Right lobe of liver (tissue), 6 donors: ENCODE results near the gene ARHGAP22. TPM values are rescaled to one million over a fixed set of nuclear protein-coding genes. Genes with fewer than 3 reads are reported as not detected.

Experiments used
- ATAC-seq, 4 donors: fragments of 200-7000 bp; cut with Tn5 transposase; one replicate each; pipeline ENCODE4 v1.9.1; 2020; ENCODE audit warnings: mild to moderate bottlenecking in 4 of 4, moderate library complexity in 4 of 4
- DNase-seq, 3 donors: peaks; one replicate each; pipeline ENCODE4 v3.0.0-alpha.2; 2020
- H3K27ac ChIP-seq, 3 donors: fragments of 200-600 bp; one replicate each; pipeline ENCODE4 v1.8.0; 2022
- H3K27me3 ChIP-seq, 2 donors: fragments of 200-600 bp; one replicate each; pipeline ENCODE4 v1.8.0; 2022
- H3K36me3 ChIP-seq, 4 donors: fragments of 200-600 bp; sonication (generic) in 1 of 4; one replicate each; pipeline versions ENCODE4 v1.5.1 to v1.8.0; 2017 to 2022; ENCODE audit warnings: control low read depth in 1 of 4
- H3K4me1 ChIP-seq, 4 donors: fragments of 200-600 bp; sonication (generic) in 1 of 4; one replicate each; pipeline versions ENCODE4 v1.5.1 to v1.8.0; 2017 to 2022; ENCODE audit warnings: control low read depth in 1 of 4
- H3K4me3 ChIP-seq, 3 donors: fragments of 200-600 bp; one replicate each; pipeline ENCODE4 v1.8.0; 2022
- H3K9me3 ChIP-seq, 4 donors: fragments of 200-600 bp; sonication (generic) in 1 of 4; one replicate each; pipeline versions ENCODE4 v1.5.1 to v1.8.0; 2017 to 2022; ENCODE audit warnings: control low read depth in 1 of 4
- CTCF ChIP-seq, 4 donors: fragments of 200-600 bp in 3 of 4; fragments of 450-650 bp in 1 of 4; IDR thresholded peaks; one replicate each; pipeline versions ENCODE4 v1.5.1 to v1.8.0; 2016 to 2022; ENCODE audit warnings: antibody characterized with exemption in 4 of 4, mild to moderate bottlenecking in 2 of 4
- POLR2A ChIP-seq: fragments of 450-650 bp; IDR thresholded peaks from one replicate; pipeline ENCODE4 v1.6.1; 2017; ENCODE audit warnings: antibody characterized with exemption, mild to moderate bottlenecking
- WGBS: methylation state at CpG from one replicate; pipeline ENCODE4 v1.1.6; 2018; ENCODE audit warnings: low coverage, low lambda C conversion rate; ENCODE audit not compliant: insufficient coverage; ENCODE audit errors: missing lambda C conversion rate; 5-methylcytosine and 5-hydroxymethylcytosine counted together
- intact Hi-C, 2 donors: fragments of 100-400 bp; cut with DNase I; formaldehyde crosslinking; loops; one replicate each; pipeline versions ENCODE4 v1.11.2 to v1.14.1; 2022
- total RNA-seq, 6 experiments: library from RNA; depleted of rRNA in 2 of 6; stranded (reverse); fragments of >200 nt in 2 of 6; fragmentation: NEBNext Ultra II Directional in 3 of 6; extraction: Animal tissue kit (Norgen Biotek cat#: 25700) in 3 of 6; gene quantifications; one replicate each; pipeline versions ENCODE4 v1.1.0 to v1.2.4, GENCODE V29; 2016 to 2023
- donor health status: DM: no; HTN: yes; CAD: no.
- donor health status: DM: no; HTN: no; CAD: no.
- donor health status: DM: no; HTN: no; CAD: no.
- donor health status: DM: no; HTN: yes; CAD: no.
- donor health status: DM: no; HTN: yes; CAD: no.

ARHGAP22 gene
- total RNA-seq, 6 experiments from 2014 or later = 0.22 to 3.6 (median 0.64) TPM

GRCh38 chr10:48465860-48466521, 138.9 kb downstream of the ARHGAP22 start:
- intact Hi-C loops = no loop called here
- Histone ChIP-seq H3K4me1 (no peaks in the 10 kb centered on the region), H3K36me3 (no peaks in the 10 kb centered on the region), H3K9me3 (no peaks in the 10 kb centered on the region), H3K27ac (no peak overlapping the region), H3K4me3 (no peak overlapping the region), H3K27me3 (no peaks in the 10 kb centered on the region)
- TF ChIP-seq POLR2A (no peak), CTCF (IDR thresholded peaks at IDR 0.05) (no peak)
- ATAC-seq = no peak
- WGBS = 71% methylated on average over 15 of the region's 42 CpGs
- peak in 1 of 3 donors; percentile 40 for DNase-seq

- Histone ChIP-seq H3K4me3 (no peak overlapping the region), H3K36me3 (no peaks in the 10 kb centered on the region), H3K27me3 (no peaks in the 10 kb centered on the region), H3K9me3 (no peaks in the 10 kb centered on the region), H3K27ac (no peak overlapping the region), H3K4me1 (no peaks in the 10 kb centered on the region)
- WGBS = 60% methylated on average over 1 of the region's 27 CpGs
- peak in 1 of 3 donors; percentile 40 for DNase-seq
- no peak for ATAC-seq
- TF ChIP-seq POLR2A = no peak
- TF ChIP-seq CTCF (IDR thresholded peaks at IDR 0.05) = no peak
- intact Hi-C loops = no loop called here
Observed at GRCh38 chr10:48464871-48465736, 139.8 kb downstream of the ARHGAP22 start.

DNA sequence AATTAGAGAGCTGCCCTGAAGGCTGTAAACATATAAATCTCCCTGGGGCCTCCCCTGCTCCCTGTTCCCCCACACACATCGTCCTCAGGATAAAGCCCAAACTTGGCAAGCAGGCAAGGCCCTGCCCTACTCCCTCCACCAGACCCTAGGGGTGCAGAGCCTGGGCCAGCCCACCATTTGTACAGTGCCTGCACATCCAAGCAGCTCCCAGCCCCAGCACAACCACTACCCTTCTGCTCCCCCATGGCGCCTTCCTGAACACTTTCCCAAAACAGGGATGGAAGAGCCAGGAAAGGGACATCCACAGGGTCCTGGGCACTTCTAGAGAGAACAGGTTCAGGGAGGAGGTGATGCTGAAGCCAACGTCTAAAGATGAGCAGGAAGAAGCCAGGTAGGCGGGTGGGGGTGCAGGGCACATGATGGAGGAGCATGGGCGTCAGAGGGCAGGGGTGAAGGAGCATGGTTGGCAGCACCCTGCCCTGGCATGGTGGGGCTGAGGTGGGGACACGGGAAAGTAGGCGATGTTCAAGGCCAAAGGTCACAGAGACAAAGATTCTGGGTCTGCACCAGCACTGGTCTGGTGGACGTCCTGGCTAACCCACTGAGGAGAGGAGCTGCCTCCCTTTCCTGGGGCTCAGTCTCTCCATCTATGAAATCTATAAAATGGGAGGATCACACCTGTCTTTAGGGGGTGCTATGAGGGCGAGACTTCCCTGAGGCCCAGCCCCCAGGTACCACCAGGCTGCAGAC, 140.6 kb downstream of the ARHGAP22 start:
- no peaks in the 10 kb centered on the region for H3K36me3 ChIP-seq
- 61% methylated on average over 3 of the region's 9 CpGs for WGBS
- TF ChIP-seq CTCF (IDR thresholded peaks at IDR 0.05) (no peak), POLR2A (no peak)

GRCh38 chr10:48463318-48464003, 141.4 kb downstream of the ARHGAP22 start:
- H3K27me3 ChIP-seq = no peaks in the 10 kb centered on the region
- H3K36me3 ChIP-seq = no peaks in the 10 kb centered on the region
- intact Hi-C loops = no loop called here
- ATAC-seq = peak in 3 of 4 donors; percentile 28 to 40 (median 31)
- no peaks in the 10 kb centered on the region for H3K4me1 ChIP-seq
- no peak overlapping the region for H3K4me3 ChIP-seq
- TF ChIP-seq POLR2A = no peak
- TF ChIP-seq CTCF (IDR thresholded peaks at IDR 0.05) = no peak
- no peak overlapping the region for H3K27ac ChIP-seq
- 44% methylated on average over 3 of the region's 8 CpGs for WGBS
- H3K9me3 ChIP-seq = no peaks in the 10 kb centered on the region
- peak in 1 of 3 donors; percentile 37 for DNase-seq

More for the DNA sequence above, 140.6 kb downstream of the ARHGAP22 start:
- Histone ChIP-seq H3K27ac (no peak overlapping the region), H3K9me3 (no peaks in the 10 kb centered on the region), H3K4me1 (no peaks in the 10 kb centered on the region), H3K27me3 (no peaks in the 10 kb centered on the region), H3K4me3 (no peak overlapping the region)
- intact Hi-C loops = no loop called here
- DNase-seq (peak in 1 of 3 donors; percentile 35), ATAC-seq (no peak)
